ENCODE data around the gene HYAL4. TPM values are rescaled to one million over a fixed set of nuclear protein-coding genes. Genes with fewer than 3 reads are reported as not detected.

Gene HYAL4
- polyA plus RNA-seq, 2 donors = not detected

GRCh38 chr7:123923599-123923998, 78.6 kb downstream of the HYAL4 start:
- H3K4me3 ChIP-seq (ENCODE audit: low read depth in 1 of 2, low read length in 2 of 2) = no peak overlapping the region
- H3K27me3 ChIP-seq (ENCODE audit: control insufficient read depth in 1 of 2, insufficient read depth in 2 of 2, low read length in 2 of 2) = no peaks in the 10 kb centered on the region
- no peaks in the 10 kb centered on the region for H3K4me1 ChIP-seq (ENCODE audit: control insufficient read depth in 2 of 2, insufficient read depth in 2 of 2, low read length in 1 of 2)
- H3K27ac ChIP-seq (ENCODE audit: low read depth in 2 of 2, low read length in 1 of 2) = no peak overlapping the region
- no peaks in the 10 kb centered on the region for H3K36me3 ChIP-seq (ENCODE audit: control insufficient read depth in 2 of 2, insufficient read depth in 2 of 2, low read length in 1 of 2)
- H3K9me3 ChIP-seq (ENCODE audit: control insufficient read depth in 2 of 2, insufficient read depth in 1 of 2, low read depth in 1 of 2, low read length in 1 of 2) = no peaks in the 10 kb centered on the region
- 87 to 89% methylated on average over 4 of the region's 4 CpGs for WGBS, 2 donors

GRCh38 chr7:123924941-123925340, 80.0 kb downstream of the HYAL4 start, which contains the start of gene SPAM1:
TSS of gene SPAM1 (plus strand) at chr7:123925241. CDS start at chr7:123953571, 28,330 bp downstream.
- no peaks in the 10 kb centered on the region for H3K4me1 ChIP-seq (ENCODE audit: control insufficient read depth in 2 of 2, insufficient read depth in 2 of 2, low read length in 1 of 2)
- H3K4me3 ChIP-seq (ENCODE audit: low read depth in 1 of 2, low read length in 2 of 2) = no peak within 1 kb of the TSS
- H3K27ac ChIP-seq (ENCODE audit: low read depth in 2 of 2, low read length in 1 of 2) = no peak within 1 kb of the TSS
- H3K36me3 ChIP-seq (ENCODE audit: control insufficient read depth in 2 of 2, insufficient read depth in 2 of 2, low read length in 1 of 2) = no peaks in the 10 kb centered on the region
- H3K9me3 ChIP-seq (ENCODE audit: control insufficient read depth in 2 of 2, insufficient read depth in 1 of 2, low read depth in 1 of 2, low read length in 1 of 2) = no peaks in the 10 kb centered on the region
- no peaks in the 10 kb centered on the region for H3K27me3 ChIP-seq (ENCODE audit: control insufficient read depth in 1 of 2, insufficient read depth in 2 of 2, low read length in 2 of 2)

Other genes with a start within 250 kb of the HYAL4 start
- gene ASB15, start 243.3 kb upstream of the HYAL4 start, polyA plus RNA-seq = not detected
- gene LMOD2, start 189.3 kb upstream of the HYAL4 start, polyA plus RNA-seq = under 1 TPM; 0.01 to 0.02 TPM
- 10 to 100 TPM; 13.7 to 20.7 TPM for gene WASL, start 96.2 kb upstream of the HYAL4 start, polyA plus RNA-seq
- gene SPAM1, start 80.1 kb downstream of the HYAL4 start, polyA plus RNA-seq = not detected
- not detected for gene TMEM229A, start 187.9 kb downstream of the HYAL4 start, polyA plus RNA-seq